GM21619 (cell line): Measurements from ENCODE around the gene RARB.

Source experiments
- ATAC-seq: cut with Tn5 transposase; IDR thresholded peaks from one replicate; pipeline ENCODE4 v1.9.1; 2021; ENCODE audit not compliant: unreplicated experiment

RARB gene

GRCh38 chr3:25447285-25447684 is 19.2 kb downstream of the RARB start:
- ATAC-seq, result no peak

GRCh38 chr3:25447925-25448324 is 19.9 kb downstream of the RARB start:
- ATAC-seq, result no peak

GRCh38 chr3:25448750-25449692 is 21.0 kb downstream of the RARB start:
- ATAC-seq, result no peak

GRCh38 chr3:25449857-25450256 is 21.8 kb downstream of the RARB start:
- ATAC-seq, result no peak

- no peak for ATAC-seq
These were observed 24.1 kb downstream of the RARB start for GRCh38 chr3:25452192-25452591.

- no peak for ATAC-seq
These were observed 24.7 kb downstream of the RARB start for GRCh38 chr3:25452740-25453139.

- no peak for ATAC-seq
These were observed 25.5 kb downstream of the RARB start for GRCh38 chr3:25453619-25454004.

GRCh38 chr3:25454005-25454927 is 26.2 kb downstream of the RARB start:
- no peak for ATAC-seq

- ATAC-seq, result no peak
These were observed 27.5 kb downstream of the RARB start for GRCh38 chr3:25455441-25456132.

- no peak for ATAC-seq
These were observed 28.9 kb downstream of the RARB start for GRCh38 chr3:25456723-25457670.

GRCh38 chr3:25457671-25458419 is 29.8 kb downstream of the RARB start:
- no peak for ATAC-seq

GRCh38 chr3:25458420-25458814 is 30.4 kb downstream of the RARB start:
- no peak for ATAC-seq

- peak; percentile 98 for ATAC-seq
These were observed 32.7 kb downstream of the RARB start for GRCh38 chr3:25460751-25461150.

GRCh38 chr3:25461946-25462345 is 33.9 kb downstream of the RARB start:
- ATAC-seq, result no peak

- ATAC-seq, result no peak
These were observed 34.4 kb downstream of the RARB start for GRCh38 chr3:25462495-25462894.

GRCh38 chr3:25463836-25464418 is 35.9 kb downstream of the RARB start:
- no peak for ATAC-seq

- ATAC-seq, result no peak
These were observed 37.3 kb downstream of the RARB start for GRCh38 chr3:25465266-25465860.

GRCh38 chr3:25468866-25469319 is 40.8 kb downstream of the RARB start:
- ATAC-seq, result no peak
